Cerebellar cortex (tissue), 1 donor: ENCODE results near the gene KCNIP1.

Experiments
- DNase-seq: peaks from one replicate; pipeline ENCODE4 v3.0.0-alpha.2; 2015; ENCODE audit warnings: low spot score

KCNIP1 gene

GRCh38 chr5:170643591-170643990, 139.8 kb downstream of the KCNIP1 start:
- no peak for DNase-seq

DNA sequence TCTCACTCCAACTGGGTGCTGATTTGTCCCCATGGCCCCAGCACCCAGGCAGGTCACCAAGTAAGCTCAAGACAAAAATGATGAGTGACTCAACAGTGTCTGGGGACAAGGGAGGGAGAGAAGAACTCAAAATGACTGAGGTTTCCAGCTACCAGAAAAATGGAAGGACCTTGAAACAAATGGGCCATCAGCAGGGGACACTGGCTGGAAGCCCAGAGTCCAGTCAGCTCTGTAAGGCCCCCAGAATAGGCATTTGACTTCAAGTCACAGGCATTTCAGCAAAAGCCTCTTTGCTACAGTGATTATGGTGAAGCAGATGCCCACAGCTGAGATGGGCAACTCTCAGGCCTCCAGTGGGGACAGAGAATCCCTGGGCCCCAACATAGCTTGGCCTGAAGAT, 140.7 kb downstream of the KCNIP1 start:
- DNase-seq, result peak; percentile 67

GRCh38 chr5:170648541-170648940, 144.7 kb downstream of the KCNIP1 start:
- no peak for DNase-seq

GRCh38 chr5:170650850-170651249, 147.0 kb downstream of the KCNIP1 start:
- DNase-seq, result no peak

DNA sequence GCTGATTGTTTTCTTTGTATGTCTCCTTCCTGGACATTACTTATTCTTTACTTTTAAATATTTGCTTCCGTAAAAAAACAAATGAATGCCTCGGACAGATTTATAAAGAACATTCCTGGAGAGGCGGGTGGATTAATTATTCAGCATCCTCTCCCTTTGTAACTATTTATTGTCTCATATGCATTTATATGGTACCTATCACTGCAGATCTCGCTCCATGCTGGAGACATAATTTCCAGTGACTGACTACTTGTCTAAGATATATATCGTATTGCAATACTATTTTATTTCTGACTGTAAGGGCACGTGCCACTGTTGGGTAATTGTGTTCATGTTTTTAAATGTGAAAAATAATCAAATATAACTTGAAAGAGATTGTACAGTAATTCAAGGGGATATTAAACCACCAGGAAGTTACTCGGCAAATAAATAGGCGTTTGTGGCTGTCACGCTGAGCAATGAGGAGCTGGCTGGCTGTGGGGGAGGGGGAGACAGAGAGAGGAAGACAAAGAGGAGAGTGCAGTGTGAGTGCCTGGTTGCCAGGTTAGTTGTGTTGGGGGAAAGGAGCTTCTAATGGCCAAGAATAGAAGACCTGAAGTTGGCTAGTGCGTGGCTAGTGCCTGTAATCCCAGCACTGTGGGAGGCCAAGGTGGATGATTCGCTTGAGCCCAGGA, 147.9 kb downstream of the KCNIP1 start:
- no peak for DNase-seq

DNA sequence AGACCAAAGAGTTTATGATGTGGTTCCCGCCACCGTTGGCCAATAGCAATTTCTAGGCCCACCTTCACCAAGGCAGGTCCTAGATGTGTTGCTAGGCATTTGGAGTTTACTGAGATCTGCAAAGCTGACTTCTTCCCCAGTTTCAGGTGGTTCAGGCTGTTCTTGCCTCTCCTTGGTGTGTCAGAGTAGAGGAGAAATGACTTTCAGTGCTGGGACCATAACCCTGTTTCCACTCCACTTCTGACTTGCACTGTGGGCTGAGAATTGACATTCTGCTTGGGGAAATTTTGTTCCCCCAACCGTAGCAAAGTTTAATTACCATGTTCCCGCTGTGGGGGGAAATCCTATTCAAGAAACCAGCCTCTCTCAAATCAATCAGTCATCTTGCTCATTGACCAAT, 151.7 kb downstream of the KCNIP1 start:
- DNase-seq, result no peak

GRCh38 chr5:170655920-170656319, 152.1 kb downstream of the KCNIP1 start:
- DNase-seq, result no peak

DNA sequence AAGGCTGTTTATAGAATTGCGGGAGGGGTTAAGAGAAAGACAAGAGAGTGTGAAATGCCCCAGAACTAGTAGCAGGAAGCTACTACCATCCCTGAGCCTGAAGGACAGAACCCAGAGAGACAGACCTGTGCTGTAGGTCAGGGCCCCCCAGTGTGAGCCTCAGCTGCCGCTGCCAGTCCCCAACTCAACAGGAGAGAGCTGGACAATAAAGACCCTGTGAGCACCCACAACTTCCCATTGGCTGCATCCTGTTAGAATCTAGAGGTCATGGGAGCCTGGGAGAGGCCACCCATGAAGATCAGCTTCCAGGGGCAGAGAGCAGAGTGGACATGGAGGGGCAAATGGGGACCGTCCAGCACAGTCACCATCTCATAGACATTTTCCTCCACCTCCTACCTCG, 152.5 kb downstream of the KCNIP1 start:
- DNase-seq, result no peak

DNA sequence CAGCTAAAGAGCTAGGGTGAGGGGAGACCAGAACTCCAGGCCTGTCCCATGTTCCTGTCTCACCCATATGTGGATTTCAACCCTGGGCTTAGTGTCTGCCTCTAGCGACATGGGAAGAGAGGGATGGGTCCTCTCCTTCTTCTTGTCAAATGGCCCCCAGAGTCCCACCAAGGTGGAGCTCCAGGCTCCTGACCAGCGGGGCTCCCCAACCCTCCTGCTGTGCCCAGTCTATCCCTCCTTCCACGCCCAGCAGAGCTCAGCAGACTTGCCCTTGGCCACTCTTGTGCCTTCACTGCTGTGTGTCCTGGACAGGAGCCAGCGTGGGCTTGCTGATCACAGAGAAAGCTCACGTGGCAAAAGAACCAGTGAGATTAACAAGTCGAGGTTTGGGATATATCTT, 156.7 kb downstream of the KCNIP1 start:
- DNase-seq, result no peak

GRCh38 chr5:170662966-170663365, 159.1 kb downstream of the KCNIP1 start:
- no peak for DNase-seq

DNA sequence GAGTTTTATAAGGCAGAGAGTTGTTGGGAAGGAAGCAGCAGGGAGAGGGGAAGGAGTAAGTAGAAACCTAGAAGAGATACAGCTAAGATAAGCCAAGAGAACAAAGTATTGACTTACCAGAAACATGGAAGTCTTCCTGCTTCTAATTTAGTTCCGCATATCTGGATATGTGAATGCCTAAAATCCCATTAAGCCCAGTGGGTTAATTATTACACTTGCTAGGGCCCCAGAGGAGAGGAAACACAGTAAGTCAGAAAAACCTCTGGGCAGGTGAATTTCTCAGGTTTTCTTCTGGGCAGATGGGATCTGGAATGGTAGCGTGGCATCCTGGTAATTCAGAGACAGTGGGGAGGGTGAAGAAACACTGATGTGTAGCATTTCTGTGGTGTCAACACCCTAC, 175.0 kb downstream of the KCNIP1 start:
- DNase-seq, result no peak

DNA sequence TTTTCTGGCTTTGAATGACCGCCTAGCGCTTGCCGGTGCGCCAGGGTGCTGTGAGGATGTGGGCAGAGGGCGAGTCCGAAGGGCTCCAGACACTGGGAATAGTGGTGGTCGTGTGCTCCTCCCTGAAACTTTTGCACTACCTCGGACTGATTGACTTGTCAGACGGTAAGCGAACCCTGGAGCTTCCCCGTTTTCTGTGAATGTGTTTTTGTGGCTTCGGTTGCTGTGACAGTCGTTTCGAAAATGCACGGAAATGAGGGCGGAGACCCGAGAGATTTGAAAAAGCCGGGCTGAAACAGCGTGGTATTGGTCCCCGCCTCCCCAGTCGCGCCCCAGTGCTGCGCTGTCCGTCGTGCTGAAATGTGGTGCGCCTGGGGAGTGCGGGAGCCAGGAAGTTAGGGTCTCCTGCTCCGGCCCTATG, 177.2 kb downstream of the KCNIP1 start:
- DNase-seq, result no peak

- no peak for DNase-seq
These were observed 187.8 kb downstream of the KCNIP1 start for GRCh38 chr5:170691657-170692056.

DNA sequence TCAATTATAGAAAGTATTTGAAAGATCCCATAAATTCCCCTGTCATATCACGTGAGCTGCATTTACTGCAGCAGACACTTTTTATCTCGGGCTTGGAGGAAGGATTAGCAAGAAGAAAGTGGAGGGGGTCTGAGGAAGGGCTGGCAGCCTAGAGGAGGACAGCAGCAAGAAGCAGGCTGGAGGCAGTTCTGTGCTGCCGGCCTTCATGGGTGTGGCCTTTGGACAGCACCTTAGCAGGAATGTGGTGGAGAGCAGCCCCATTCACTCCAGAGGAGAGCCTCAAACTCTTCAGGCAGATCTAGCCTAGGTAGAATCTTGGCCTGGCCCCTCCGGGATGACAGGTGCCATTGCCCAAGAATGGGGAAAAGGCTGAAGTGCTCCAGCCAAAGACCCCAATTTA, 189.9 kb downstream of the KCNIP1 start:
- DNase-seq, result no peak

DNA sequence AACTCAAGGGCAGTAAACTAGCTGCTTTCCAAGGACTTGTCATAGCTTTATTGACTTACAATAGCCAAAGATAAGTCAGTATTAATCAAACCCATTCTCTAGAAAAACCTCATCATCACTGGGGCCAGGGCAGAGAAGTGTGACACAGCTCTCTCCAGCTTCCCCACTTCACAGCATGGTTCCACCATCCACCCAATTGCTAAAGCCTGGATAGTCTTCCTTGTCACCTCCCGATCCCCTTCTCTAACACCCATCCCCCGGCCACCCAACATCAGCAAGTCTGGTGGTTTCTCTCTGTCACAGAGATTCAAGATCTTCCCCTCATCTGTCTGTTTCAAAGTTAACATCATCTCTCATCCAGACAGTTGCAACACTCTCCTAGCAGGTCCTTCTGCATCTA, 191.1 kb downstream of the KCNIP1 start:
- no peak for DNase-seq

DNA sequence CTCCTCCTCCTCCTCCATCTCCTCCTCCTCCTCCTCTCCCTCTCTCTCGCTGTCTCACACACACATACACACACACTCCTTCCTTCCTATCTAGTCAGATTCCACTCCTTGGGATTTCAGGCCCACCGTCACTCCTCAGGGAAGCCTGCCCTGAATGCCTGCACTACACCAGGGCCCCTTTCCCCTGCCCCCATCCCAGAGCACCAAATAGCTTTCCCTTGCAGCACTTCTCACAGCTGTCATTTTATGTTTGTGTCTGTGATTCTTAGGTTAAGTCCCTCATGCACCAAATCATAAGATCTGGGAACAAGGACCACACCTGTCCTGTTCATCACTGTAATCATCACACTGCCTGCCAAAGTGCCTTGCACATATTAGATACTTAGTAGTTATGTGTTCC, 193.2 kb downstream of the KCNIP1 start:
- DNase-seq, result no peak

- no peak for DNase-seq
These were observed 196.7 kb downstream of the KCNIP1 start for GRCh38 chr5:170700503-170700902.

- no peak for DNase-seq
These were observed 197.5 kb downstream of the KCNIP1 start for GRCh38 chr5:170701334-170701733.

- DNase-seq, result no peak
These were observed 200.8 kb downstream of the KCNIP1 start for GRCh38 chr5:170704417-170705192.

DNA sequence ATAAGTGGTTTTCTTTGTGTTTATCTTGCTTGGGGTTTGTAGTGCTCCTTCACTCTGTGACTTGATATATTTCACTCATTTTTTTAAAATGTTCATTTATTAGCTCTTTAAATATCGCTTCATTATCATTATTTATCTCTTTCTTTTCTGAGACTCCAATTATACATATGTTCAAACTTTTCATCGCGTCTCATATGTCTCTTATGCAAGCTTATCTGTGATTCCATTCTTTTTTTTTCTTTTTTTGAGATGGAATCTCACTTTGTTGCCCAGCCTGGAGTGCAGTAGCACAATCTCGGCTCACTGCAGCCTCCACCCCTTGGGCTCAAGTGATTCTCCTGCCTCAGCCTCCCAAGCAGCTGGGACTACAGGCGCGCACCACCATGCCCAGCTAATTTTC, 205.8 kb downstream of the KCNIP1 start:
- DNase-seq, result no peak

GRCh38 chr5:170711300-170711699, 207.5 kb downstream of the KCNIP1 start:
- DNase-seq, result no peak

DNA sequence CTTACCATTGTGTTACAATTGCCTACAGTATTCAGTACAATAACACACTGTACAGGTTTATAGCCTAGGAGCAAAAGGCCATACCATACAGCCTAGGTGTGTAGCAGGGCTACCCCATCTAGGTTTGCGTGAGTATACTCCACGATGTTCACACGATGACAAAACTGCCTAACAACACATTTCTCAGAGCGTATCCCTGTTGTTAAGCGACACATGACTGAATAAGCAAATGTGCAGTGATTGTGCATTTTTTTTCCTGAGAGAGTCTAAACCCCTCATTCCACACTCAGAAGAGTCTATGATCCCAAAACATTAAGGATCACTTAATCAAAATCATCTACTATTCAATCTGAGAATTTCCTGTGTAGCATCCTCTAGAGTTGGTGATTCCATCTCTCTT, 211.3 kb downstream of the KCNIP1 start:
- no peak for DNase-seq

GRCh38 chr5:170716396-170716795, 212.6 kb downstream of the KCNIP1 start:
- DNase-seq, result no peak

DNA sequence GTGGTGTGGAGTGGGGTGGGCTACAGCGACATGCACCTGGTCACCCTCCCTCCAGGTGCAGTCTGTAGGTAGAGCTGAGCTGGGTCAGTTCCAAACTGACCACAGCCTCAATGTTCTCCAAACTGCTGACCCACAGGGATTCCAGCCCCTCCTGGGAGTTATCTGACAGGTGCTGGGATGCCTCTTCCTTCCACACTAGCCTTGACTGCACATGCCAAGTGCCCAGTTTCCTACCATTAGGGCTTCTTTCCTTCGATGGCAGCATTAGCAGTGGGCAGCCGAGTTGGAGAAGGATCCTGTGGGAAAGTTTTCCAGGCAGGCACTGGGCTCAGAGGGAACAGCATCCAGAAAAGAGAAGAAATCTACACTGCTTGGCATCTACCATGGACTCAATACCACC, 215.7 kb downstream of the KCNIP1 start:
- no peak for DNase-seq
